ENCODE measurements around the gene FOS. TPM values are rescaled to one million over a fixed set of nuclear protein-coding genes. Genes with fewer than 3 reads are reported as not detected.

FOS gene
- total and polyA plus RNA-seq, 2 of the 8 experiments (the other 6 are each of a cell fraction or from before 2014, with no cell fraction given), result 50.2 to 51.8 TPM

DNA sequence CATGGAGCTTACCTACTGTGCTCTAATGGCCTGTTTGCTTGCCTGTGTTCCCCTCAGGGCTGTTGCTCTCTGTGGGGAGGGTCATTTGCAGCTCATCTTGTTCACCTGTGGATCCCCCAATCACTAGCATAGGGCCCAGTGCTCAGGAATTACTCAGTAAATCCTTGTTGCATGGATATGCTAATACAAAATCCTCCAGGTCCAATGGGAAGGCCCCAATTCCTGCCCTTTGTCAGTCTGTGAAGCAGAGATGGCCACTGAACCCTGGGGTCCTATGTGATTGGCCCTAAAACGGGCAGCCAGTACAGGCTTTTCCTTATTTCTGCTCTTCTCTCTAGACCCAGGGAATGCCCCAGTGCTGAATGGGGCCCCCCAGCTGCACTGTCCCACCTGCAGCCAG, 44.1 kb downstream of the FOS start:
- Histone ChIP-seq H3K27me3 (replicated peaks in 1 of 4; ENCODE audit: control insufficient read depth in 3 of 4, extremely low read depth in 1 of 4, insufficient read depth in 3 of 4, low read length in 3 of 4) (no peaks in the 10 kb centered on the region), H2BK120ac (replicated peaks; ENCODE audit: low read depth, low read length) (no peak overlapping the region), H2BK12ac (ENCODE audit: low read depth, low read length) (no peak overlapping the region), H3K79me1 (ENCODE audit: low read depth, low read length) (no peaks in the 10 kb centered on the region), H4K91ac (replicated peaks; ENCODE audit: insufficient read length, low read length) (no peak overlapping the region), H3K4me3 (ENCODE audit: extremely low read depth in 1 of 4, insufficient read depth in 2 of 4, low read depth in 3 of 4, low read length in 4 of 4) (no peak overlapping the region), H2BK15ac (ENCODE audit: low read length) (no peak overlapping the region), H4K5ac (ENCODE audit: insufficient read length, low read depth, low read length) (no peak overlapping the region), H2BK20ac (ENCODE audit: low read length) (no peak overlapping the region), H2BK5ac (ENCODE audit: low read depth, low read length) (no peak overlapping the region), H3K4ac (replicated peaks; ENCODE audit: insufficient read length, low read depth, low read length) (no peak overlapping the region), H3K36me3 (ENCODE audit: control insufficient read depth in 2 of 4, insufficient read depth in 4 of 4, low read length in 3 of 4) (no peaks in the 10 kb centered on the region), H2AFZ (ENCODE audit: low read length) (peak overlapping the region; percentile 96), H3K14ac (ENCODE audit: insufficient read length) (no peak overlapping the region), H3K27ac (ENCODE audit: low read depth, low read length) (no peak overlapping the region), H3K4me2 (ENCODE audit: insufficient read depth in 1 of 2, low read depth in 2 of 2, low read length in 2 of 2) (no peak overlapping the region; a peak in 1 of 4 replicates), H3K56ac (replicated peaks; ENCODE audit: insufficient read length, low read depth, low read length) (no peak overlapping the region), H3K23ac (ENCODE audit: insufficient read length) (no peak overlapping the region), H4K20me1 (replicated peaks in 1 of 2; ENCODE audit: control insufficient read depth in 1 of 2, insufficient read depth in 2 of 2, low read length in 2 of 2) (no peaks in the 10 kb centered on the region), H3K79me2 (ENCODE audit: control insufficient read depth in 1 of 2, insufficient read depth in 2 of 2, low read length in 2 of 2) (no peaks in the 10 kb centered on the region), H4K8ac (ENCODE audit: extremely low read depth, insufficient read depth, low read length) (peak overlapping the region; percentile 36; the same call in 1 of the 2 replicates), H3K9ac (replicated peaks in 1 of 4; ENCODE audit: extremely low read depth in 1 of 4, low read depth in 3 of 4, low read length in 3 of 4) (no peak overlapping the region), H3K4me1 (replicated peaks in 1 of 4; ENCODE audit: control insufficient read depth in 3 of 4, insufficient read depth in 4 of 4, low read length in 3 of 4) (peaks cover 0 to 6% (median 2%) of the 10 kb centered on the region in 4 experiments; a peak in 2 of 7 replicates), H3K18ac (ENCODE audit: extremely low read depth, low read length) (no peak overlapping the region), H3K9me3 (ENCODE audit: insufficient read depth in 2 of 2, low read depth in 1 of 2, low read length in 1 of 2) (no peaks in the 10 kb centered on the region), H3K23me2 (ENCODE audit: low read depth, low read length) (no peaks in the 10 kb centered on the region; the same call in 1 of the 2 replicates), H2AK5ac (ENCODE audit: low read depth, low read length) (no peak overlapping the region)
- TF ChIP-seq PHF8 (conservative IDR thresholded peaks at IDR 0.05; ENCODE audit: low read depth, low read length) (no peak), CBX5 (IDR thresholded peaks at IDR 0.05; ENCODE audit: low read depth, low read length) (no peak)
- TF ChIP-seq, protein P1, sequence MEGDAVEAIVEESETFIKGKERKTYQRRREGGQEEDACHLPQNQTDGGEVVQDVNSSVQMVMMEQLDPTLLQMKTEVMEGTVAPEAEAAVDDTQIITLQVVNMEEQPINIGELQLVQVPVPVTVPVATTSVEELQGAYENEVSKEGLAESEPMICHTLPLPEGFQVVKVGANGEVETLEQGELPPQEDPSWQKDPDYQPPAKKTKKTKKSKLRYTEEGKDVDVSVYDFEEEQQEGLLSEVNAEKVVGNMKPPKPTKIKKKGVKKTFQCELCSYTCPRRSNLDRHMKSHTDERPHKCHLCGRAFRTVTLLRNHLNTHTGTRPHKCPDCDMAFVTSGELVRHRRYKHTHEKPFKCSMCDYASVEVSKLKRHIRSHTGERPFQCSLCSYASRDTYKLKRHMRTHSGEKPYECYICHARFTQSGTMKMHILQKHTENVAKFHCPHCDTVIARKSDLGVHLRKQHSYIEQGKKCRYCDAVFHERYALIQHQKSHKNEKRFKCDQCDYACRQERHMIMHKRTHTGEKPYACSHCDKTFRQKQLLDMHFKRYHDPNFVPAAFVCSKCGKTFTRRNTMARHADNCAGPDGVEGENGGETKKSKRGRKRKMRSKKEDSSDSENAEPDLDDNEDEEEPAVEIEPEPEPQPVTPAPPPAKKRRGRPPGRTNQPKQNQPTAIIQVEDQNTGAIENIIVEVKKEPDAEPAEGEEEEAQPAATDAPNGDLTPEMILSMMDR (IDR thresholded peaks at IDR 0.05; ENCODE audit: control extremely low read depth in 1 of 3, insufficient read depth in 1 of 3, low read depth in 1 of 3, low read length in 3 of 3), result peak in 1 of 3 experiments; percentile 12; a peak in 1 of 4 replicates
- POLR2A ChIA-PET (ENCODE audit: partially characterized antibody), result interaction anchor here (1.1 kb wide), 1 partner anchor 12 kb away, joined by 3 read pairs; no protein-coding TSS in a partner anchor
- 47% methylated on average over 1 of the region's 1 CpG; no CpG with 5 or more reads in 1 of the 2 experiments for WGBS, 2 experiments (ENCODE audit: extremely low coverage in 1 of 2, insufficient coverage in 1 of 2, insufficient read length in 1 of 2, insufficient replicate concordance in 2 of 2, low coverage in 1 of 2, low lambda C conversion rate in 2 of 2, missing lambda C conversion rate in 1 of 2)
- DNase-seq (ENCODE audit: low read depth in 1 of 2, low spot score in 2 of 2) (no peak), FAIRE-seq (no peak)
- CTCF ChIA-PET (ENCODE audit: partially characterized antibody), result interaction anchor here (0.6 to 2.3 kb wide), 12 partner anchors 12 to 1761 kb away, joined by 3 to 7 read pairs (median 4); no protein-coding TSS in a partner anchor
